Middle frontal gyrus (tissue), 1 donor: Measurements from ENCODE around the gene SLC6A19.

Experiments used
- DNase-seq: peaks from one replicate; pipeline ENCODE4 v3.0.0-alpha.2; 2015; ENCODE audit warnings: low spot score; ENCODE audit errors: extremely low spot score

Gene SLC6A19

DNA sequence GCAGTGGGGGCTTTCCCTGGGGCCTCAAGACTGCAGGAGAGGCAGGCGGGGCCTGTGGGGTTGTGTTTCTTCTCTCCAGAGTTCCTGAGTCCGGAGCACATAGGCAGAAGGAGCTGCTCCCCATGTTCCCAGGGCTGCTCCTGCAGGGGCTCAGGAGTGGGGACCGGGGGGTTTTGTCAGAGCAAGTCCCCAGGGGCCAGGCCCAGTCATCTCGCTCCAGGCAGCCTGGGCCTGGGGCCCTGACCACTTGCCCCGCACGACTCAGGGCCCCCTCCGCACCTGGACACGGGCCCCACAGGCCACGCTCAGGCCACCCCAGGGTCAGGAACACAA is 22.0 kb upstream of the SLC6A19 start:
- DNase-seq, result no peak

DNA sequence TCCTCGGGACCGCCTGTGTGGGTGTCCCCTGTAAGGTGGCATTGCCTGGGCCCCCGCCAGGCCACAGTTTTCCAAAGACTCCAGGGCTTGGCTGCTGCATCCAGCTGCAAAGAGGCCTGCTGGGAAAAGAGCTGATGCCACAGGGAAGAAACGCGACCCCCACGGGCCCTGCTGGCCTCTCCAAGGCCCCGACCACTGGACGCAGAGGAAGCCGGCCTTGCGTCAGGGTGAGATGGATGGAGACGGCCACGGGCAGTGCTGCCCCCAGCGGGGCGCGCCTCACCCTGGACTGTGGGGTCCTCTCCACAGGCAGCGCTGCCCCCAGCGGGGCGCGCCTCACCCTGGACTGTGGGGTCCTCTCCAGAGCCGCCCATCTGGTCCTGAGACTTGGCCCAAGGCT is 21.3 kb upstream of the SLC6A19 start:
- no peak for DNase-seq

DNA sequence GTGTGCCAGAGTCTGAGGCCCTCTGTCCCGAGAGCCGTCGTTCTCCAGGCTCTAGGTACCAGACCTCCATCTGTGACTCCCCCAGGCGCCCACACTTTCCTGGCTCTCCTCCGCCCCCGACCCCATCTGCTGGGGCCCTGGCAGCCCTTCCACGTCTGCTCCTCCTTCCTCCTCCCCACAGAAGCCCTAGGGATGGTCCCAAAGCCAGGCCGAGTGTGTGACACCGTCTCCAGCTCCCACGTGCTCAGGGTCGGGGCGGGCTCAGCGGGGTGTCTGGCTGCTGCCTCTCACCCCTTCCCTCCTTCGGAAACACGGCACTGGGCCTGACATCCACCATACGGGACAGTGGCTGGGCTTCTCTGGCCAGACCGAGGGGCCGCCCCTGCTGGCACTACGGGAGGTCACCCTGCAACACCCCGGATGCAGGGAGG is 20.5 kb upstream of the SLC6A19 start:
- DNase-seq, result no peak

DNA sequence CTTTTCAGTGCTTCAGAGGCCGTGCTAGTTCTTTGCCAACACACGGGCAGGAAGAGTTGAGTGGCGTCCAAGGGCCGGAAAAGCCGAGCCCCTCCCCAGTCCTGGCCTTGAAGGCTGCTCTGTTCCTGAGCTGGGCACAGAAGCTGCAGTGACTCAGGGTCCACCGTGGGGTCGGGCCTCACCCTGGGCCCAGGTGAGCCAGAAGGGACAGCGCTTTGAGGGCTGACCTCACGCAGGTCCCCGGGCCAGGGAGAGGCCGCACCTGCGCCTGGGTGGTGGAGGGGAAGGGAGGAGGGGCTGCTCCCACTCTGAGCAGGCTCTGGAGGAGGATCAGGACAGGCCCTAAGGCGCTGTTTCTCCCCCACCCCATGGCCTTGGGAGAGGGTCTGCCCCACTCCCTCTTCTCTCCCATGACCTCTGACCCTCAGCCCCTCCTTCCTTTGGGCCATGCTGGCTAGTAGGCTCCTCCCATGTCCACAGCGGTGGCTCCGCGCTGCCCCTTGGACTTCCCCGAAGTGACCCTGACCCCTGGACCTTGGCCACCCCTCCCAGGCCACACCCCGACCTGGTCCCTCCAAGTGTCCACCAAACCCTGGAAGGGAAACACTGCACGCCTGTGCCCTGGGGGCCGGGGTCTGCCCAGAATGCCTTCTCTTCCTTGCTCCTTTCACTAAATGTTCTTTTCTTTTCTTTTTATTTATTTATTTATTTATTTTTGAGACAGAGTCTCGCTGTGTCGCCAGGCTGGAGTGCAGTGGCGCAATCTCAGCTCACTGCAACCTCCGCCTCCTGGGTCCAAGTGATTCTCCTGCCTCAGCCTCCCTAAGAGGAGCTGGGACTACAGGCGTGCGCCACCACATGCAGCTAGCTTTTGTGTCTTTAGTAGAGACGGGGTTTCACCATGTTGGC is 19.7 kb upstream of the SLC6A19 start:
- no peak for DNase-seq

DNA sequence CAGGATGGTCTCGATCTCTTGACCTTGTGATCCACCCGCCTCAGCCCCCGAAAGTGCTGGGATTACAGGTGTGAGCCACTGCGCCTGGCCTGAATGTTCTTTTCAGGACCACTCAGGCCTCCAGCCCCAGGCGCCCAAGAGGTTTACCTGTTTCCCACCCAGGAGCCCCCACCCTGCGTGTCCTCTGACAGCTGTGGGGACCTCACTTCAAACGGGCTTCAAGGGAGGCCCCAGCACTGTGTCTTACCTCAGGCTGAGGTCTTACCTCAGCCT is 19.1 kb upstream of the SLC6A19 start:
- no peak for DNase-seq

DNA sequence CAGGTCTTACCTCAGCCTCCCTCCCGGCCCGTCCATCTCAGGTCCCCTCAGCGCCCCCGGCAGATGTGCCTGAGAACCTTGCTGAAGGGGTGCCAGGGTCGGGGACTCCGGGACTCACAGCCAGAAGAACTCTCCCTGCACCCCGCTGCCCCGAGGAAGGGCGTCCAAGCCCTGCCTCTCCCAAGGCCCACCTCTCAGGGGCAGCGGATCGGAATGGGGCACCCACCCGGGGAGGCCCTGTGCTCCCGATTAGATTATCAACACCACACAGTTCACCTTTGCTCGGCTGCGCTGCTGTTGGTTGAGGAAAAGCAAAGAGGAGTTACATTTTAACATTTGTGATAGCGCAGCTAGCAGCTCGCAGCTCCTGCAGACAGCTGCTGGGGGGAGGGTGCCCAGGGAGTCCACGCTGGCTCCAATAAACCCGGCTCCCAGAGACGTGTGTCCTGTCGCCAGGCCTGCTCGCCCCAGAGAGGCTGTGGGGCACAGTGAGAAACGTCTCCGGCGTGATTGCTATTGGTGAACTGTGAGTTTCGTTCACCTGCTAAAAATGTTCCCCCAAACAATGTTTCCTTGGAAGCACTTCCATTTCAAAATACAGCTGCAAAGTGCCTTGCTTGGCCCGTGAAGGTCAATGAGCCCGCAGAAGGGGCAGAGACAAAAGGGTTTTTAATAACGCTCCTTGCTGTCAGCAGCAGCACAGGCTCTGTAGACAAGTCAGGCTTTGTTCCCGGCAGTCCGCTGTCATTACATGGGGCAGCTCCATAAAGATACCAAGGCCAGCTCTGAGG is 18.6 kb upstream of the SLC6A19 start:
- peak; percentile 57 for DNase-seq

DNA sequence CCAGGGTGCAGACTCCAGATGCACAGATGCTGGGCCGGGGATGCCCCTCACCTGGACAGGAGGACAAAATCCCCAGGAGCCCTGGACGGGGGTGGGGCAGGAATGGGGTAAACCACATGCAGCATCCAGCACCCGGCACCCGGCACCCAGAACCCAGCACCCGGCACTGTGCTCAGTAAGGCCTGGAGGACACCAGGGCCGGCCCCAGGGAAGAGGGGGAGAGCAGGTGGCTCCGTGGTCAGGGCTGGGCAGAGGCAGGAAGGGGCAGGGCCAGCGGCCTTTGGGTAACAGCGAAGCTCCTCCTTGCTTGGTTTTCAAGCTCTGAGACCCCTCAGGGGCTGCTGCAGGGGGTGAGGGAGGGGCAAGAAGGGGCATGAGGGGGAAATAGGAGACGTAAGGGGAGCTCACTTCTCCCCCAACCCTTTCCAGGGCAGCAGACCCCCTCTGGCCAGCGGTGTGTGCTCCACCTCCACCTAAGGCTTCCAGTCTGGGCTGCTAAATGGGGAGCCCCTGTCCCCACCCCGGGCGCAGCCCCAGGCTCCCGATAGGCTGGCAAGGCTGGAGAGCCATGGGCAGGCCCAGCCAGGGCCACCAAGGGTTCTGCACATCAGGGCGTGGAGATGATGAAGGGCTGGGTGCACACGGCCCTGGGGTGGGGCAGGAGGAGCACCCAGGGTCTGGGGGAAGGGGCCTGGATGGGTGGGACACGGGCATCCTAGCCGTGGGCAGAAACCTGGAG is 17.8 kb upstream of the SLC6A19 start:
- DNase-seq, result no peak

DNA sequence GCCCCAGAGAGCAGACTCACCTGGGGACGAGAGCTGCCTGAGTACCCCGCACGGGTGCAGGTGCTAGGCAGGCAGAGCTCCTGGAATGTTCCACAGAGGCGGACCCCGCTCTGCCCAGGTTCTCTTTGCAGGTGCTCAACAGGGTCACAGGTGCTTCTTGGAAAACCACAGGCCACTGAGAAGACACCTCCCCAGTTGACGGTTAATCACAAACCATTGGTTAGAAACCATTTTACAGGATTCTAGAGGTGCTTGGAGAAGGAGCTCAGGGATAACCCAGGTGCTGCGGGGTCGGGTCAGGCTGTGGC is 17.3 kb upstream of the SLC6A19 start:
- DNase-seq, result no peak

DNA sequence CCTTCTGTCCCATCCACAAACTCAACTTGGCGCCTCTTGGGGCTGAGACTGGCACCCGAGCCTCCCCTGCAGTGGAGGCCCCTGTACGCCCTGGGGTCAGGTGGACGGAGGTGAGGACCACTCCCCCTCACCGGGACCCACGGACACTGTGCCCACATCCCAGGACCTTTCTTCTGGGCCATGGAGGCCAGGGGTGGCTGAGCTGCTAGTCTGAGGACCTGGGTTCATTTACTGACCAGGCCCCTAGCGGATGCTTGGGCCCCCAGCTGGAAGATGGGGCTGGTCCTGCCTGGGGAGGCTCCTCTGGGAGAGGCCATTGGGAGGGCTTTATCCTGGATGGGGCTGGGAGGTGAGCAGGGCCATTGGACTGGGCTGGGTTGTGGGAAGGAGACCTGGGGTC is 16.9 kb upstream of the SLC6A19 start:
- no peak for DNase-seq

DNA sequence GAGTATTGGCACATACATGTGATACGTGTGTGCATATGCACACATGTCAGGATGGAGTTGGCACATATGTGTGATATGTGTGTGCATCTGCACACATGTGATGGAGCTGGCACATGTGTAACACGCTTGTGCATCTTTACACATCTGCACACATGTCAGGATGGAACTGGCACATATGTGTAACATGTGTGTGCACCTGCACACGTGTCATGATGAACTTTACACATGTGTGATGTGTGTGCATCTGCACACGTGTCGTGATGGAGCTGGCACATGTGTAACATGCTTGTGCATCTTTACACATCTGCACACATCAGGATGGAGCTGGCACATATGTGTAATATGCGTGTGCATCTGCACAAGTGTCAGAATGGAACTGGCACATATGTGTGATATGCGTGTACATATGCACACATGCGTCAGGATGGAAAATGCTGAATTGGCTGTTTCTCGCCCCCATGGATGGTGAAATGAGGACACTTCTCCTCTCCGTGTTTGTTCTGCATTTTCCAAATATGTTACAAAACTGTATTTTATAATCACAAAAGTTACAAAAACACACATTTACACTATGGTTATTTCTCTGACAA is 16.3 kb upstream of the SLC6A19 start:
- no peak for DNase-seq

DNA sequence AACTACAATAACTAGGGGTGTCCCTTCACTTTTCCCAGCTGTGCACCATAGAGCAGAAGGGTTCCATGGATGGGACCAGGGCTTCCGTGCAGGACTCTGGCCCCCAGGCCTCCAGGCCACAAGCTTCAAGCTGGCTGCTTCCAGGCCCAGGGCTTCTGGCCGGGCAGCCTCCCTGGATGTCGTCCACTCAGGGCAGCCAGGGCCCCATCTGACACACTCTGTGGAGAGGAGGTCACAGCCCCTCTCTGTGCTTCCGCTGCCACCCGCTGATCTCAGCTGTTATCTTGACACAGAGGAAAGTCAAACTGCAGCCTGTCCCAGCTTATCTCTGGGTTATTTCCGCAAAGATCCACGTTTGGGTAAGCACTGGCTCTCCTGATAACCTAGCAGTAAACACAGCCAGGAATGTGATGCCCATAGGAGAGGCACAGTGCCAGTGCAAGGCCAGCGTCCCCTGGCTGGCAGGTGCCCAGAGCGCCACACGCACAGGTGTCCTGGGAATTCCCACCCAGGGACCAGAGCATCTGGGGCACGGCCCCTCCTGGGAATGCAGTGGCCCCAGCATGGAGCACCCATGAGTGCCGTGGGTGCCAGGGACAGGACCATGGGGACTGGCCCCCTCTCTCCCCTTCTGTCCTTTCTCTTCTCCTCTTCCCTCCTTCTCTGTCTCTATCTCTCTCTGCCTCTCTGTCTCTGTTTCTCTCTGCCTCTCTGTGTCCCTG is 15.6 kb upstream of the SLC6A19 start:
- no peak for DNase-seq

DNA sequence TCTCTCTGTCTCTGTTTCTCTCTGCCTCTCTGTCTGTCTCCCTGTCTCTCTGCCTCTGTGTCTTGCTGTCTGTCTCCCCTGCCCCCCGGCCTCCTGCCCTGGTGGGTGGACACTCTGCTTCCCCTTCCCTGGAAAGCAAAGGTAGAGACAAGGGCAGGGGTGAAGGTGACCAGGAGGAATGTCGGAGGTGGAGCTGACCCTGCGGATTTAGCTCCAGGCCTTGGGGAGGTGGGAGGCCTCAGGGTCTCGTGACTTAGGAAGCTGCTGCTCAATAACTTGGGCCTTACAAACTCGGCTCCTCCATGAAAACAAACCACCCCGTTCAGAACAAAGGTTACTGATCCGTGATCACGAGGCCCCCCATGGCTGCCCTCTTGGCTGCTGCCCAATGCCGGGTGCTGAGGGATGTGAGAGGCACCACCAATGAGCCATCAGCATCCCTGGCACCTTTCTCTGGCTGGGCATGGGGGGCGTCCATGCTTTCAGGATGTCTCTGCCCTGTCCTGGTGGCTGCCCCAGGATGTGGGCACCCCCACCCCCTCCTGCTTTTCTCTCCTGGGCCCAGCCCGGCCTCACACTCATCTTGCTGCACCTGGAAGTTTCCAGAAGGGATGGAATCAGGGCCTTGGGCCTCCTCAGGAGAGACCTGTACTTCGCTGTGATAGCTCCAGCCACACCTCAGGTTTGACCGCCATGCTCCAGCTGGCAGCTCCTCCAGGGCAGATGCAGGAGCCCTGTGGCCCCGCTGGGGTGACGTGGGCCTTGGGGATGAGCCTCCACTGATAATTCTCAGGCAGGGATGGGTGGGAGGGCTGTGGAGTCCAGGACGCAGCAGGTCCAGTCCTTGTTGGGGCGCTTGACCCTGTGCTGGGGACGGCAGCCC is 14.8 kb upstream of the SLC6A19 start:
- DNase-seq, result no peak

DNA sequence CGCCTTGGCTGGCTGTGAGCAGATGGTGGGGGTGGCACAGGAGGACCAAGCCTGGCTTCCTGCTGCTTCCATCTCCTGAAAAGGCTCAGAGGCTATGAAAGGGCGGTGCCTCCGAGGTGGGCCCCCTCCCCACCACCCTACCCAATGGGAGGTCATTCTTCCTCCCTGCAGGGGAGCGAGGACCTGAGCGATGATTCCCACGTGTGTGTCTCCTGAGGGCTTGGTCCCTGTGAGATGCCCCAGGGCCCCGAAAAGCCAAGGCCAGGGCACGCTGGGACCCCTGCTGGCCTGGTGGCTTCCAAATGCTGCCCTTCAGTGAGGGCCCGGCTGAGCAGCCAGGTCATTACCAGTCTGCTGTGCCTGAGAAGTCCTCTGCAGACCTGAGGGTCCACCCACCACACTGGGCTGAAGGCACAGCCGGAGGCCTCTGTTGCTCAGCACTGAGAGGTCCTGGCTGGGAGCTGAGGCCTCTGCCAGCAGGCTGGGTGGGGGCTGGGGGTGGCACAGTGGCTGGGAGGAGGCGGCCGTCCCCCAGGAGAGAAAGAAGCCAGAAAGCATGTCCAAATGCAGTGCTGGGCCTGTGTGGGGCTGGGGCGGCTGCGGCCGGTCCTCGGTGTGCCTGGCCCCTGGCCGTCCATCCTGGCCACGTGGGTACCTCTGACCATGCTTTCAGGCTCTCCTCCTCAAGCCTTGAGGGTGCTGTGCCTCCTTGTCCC is 14.0 kb upstream of the SLC6A19 start:
- DNase-seq, result no peak

DNA sequence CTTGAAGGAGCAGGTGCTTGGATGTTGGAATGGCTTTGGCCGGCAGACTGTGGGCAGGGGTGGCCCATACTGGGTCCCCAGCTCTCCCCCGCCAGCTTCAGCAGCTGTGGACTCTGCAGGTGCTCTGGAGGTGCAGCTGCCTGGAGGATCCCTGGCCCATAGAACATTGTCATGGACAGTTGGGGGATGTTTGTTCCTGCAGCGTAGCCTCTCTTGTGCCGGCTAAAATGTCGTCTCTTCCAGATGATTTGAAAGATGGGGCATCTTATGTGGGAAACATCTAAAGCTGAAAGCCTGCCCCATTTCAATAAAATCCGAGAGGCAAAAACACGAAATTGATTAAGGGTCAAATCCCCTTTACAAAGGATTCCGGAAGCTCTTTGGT is 13.5 kb upstream of the SLC6A19 start:
- DNase-seq, result no peak

DNA sequence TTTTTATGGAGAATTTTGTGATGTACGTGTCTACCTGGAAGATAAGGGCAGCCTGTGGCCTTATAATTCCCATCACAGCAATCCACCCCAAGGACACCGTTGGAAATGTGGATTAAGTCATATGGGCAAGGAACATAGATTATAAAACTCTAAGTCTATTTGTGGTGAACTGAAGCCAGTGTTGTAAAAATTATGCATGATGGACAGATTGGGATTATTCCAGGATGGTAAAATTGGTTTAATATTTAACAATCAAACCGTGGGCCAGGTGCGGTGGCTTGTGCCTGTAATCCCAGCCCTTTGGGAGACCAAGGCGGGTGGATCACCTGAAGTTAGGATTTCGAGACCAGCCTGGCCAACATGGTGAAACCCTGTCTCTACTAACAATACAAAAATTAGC is 12.9 kb upstream of the SLC6A19 start:
- DNase-seq, result no peak

DNA sequence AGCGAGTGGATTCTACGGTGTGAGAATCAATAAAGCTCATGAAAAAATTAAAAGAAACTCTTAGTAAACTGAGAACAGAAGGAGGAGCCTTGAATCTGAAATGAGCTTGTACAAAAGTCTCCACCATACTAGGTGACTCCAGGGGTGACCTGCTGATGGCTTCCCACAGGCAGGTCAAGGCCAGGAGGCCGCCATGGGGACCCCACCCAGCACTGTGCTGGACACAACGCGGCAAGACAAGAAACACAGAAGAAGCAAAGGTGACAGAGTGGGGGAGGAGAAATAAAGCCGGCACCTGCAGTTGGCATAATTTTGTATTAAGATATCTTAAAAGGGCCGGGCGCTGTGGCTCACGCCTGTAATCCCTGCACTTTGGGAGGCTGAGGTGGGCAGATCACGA is 12.1 kb upstream of the SLC6A19 start:
- no peak for DNase-seq

DNA sequence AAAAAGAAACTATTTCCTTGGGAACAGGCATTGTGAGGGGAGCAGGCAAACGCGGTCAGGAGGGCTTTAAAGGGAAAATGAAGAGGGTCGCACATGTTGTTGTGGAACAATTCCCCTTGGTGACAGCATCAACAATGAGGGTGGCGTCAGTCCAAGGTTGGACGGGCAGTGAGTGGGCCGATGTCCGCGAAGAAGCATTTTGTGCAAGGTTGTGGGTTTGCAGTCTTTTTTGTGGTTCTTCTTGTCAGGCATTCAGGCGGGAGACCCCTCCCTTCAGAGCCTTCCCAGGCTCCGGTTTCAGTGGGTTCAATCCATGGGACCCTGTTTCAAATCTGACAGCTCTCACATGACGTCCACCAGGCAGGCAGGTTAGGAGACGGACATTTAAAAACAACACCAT is 11.1 kb upstream of the SLC6A19 start:
- no peak for DNase-seq

DNA sequence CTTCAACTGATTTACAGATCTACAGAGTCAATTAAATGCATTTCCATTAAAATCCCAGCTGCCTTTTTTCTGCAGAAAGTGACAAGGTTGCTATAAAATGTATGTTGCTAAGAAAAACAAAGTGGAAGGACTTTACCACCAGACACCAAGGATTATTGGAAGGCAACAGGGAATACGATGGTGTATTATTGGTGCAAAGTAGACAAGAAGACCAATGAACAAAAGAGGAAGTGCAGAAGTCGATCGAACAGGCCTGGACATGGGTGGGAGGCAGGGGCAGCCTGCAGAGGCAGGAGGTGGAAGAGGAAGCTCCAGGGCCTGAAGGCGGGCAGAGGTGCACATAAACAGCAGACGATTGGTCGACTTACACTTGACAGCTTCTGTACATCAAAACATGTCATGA is 10.6 kb upstream of the SLC6A19 start:
- DNase-seq, result no peak

DNA sequence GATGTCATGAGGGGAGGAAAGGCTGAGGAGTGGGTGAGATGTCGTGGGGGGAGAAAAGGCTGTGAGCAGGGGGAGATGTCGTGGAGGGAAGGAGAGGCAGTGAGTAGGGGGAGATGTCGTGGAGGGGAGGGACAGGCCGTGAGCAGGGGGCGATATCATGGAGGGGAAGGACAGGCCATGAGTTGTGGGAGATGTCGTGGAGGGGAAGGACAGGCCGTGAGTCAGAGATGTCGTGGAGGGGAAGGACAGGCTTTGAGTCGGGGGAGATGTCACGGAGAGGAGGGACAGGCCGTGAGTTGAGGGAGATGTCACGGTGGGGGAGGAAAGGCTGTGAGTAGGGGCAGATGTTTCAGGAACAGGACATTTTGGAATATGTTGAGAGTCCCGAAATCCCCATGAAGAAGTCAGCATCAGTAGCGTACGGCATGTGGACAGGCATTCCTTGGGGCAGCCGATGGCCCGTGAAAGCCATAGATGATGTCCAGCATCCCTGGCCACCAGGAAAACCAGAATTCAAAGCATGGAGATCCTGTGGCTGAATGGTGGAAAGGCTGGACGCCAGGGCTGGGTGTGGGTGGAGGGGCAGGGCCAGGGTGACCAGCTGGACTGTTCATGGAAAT is 8.3 kb upstream of the SLC6A19 start:
- no peak for DNase-seq
